ENCODE results near the gene TUBB4B.
"Not testable (repeated sequence)": the region's sequence is repeated elsewhere in the genome, so short reads cannot be mapped to it uniquely, and the experiment has no call there.

TUBB4B gene

DNA sequence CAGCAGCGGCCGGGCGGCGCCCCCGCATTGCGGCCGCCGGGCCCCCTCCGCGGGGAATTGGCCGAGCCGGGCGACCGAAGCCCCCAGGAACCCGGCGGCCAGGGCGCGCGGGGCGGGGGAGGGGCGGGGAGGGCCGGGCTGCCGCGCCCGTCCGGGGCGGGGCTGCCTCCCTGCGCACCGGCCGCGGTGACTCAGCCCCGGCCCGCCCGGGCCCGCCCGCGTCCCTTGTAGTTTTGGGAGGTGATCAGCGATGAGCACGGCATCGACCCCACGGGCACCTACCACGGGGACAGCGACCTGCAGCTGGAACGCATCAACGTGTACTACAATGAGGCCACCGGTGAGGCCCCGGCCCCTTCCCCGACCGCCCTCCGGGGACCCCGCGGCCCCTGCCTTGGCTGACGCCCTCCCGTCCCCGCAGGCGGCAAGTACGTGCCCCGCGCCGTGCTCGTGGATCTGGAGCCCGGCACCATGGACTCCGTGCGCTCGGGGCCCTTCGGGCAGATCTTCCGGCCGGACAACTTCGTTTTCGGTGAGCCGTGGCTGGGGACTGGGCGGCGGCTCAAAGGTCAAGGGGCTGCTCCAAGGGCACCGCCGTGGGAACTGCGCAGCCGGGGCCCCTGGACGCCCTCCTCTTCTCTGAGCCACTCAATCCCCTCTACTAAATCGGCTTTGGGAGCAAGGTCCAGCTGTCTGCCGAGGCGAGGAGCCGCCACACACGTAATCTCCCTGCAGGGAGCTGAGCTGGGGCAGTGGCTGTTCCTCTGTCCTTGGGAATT is 592 bp downstream of the TUBB4B start:
- DNase-seq (ENCODE audit: low spot score) = no peak
- H3K27ac ChIP-seq = peak overlapping the region; percentile 89 to 100

DNA sequence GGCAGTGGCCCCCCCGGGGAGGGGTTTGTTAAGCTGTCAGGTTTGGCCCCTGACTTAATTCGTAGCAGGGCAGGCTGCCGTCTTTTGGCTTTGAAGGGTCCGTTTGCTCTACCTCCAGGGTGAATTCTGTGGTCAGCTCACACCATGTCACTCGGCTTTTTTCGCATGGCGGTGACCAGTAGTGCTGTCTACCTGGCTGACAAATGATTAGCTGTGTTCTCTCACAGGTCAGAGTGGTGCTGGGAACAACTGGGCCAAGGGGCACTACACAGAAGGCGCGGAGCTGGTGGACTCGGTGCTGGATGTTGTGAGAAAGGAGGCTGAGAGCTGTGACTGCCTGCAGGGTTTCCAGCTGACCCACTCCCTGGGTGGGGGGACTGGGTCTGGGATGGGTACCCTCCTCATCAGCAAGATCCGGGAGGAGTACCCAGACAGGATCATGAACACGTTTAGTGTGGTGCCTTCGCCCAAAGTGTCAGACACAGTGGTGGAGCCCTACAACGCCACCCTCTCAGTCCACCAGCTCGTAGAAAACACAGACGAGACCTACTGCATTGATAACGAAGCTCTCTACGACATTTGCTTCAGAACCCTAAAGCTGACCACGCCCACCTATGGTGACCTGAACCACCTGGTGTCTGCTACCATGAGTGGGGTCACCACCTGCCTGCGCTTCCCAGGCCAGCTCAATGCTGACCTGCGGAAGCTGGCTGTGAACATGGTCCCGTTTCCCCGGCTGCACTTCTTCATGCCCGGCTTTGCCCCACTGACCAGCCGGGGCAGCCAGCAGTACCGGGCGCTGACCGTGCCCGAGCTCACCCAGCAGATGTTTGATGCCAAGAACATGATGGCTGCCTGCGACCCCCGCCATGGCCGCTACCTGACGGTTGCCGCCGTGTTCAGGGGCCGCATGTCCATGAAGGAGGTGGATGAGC is 1.4 kb downstream of the TUBB4B start:
- TF ChIP-seq, protein P1, sequence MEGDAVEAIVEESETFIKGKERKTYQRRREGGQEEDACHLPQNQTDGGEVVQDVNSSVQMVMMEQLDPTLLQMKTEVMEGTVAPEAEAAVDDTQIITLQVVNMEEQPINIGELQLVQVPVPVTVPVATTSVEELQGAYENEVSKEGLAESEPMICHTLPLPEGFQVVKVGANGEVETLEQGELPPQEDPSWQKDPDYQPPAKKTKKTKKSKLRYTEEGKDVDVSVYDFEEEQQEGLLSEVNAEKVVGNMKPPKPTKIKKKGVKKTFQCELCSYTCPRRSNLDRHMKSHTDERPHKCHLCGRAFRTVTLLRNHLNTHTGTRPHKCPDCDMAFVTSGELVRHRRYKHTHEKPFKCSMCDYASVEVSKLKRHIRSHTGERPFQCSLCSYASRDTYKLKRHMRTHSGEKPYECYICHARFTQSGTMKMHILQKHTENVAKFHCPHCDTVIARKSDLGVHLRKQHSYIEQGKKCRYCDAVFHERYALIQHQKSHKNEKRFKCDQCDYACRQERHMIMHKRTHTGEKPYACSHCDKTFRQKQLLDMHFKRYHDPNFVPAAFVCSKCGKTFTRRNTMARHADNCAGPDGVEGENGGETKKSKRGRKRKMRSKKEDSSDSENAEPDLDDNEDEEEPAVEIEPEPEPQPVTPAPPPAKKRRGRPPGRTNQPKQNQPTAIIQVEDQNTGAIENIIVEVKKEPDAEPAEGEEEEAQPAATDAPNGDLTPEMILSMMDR (IDR thresholded peaks at IDR 0.05) = no peak
- Histone ChIP-seq H3K27ac (peak overlapping the region; percentile 89 to 100), H3K4me3 (peak overlapping the region; percentile 99)
- no peak for DNase-seq (ENCODE audit: low spot score)

More for the DNA sequence above, 592 bp downstream of the TUBB4B start:
- TF ChIP-seq, protein P1 (IDR thresholded peaks at IDR 0.05) = no peak
- peak overlapping the region; percentile 99 for H3K4me3 ChIP-seq

DNA sequence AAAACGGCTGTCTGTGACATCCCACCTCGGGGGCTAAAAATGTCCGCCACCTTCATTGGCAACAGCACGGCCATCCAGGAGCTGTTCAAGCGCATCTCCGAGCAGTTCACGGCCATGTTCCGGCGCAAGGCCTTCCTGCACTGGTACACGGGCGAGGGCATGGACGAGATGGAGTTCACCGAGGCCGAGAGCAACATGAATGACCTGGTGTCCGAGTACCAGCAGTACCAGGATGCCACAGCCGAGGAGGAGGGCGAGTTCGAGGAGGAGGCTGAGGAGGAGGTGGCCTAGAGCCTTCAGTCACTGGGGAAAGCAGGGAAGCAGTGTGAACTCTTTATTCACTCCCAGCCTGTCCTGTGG is 2.2 kb downstream of the TUBB4B start:
- not testable (repeated sequence) for H3K27ac ChIP-seq; H3K4me3 ChIP-seq; DNase-seq (ENCODE audit: low spot score)

DNA sequence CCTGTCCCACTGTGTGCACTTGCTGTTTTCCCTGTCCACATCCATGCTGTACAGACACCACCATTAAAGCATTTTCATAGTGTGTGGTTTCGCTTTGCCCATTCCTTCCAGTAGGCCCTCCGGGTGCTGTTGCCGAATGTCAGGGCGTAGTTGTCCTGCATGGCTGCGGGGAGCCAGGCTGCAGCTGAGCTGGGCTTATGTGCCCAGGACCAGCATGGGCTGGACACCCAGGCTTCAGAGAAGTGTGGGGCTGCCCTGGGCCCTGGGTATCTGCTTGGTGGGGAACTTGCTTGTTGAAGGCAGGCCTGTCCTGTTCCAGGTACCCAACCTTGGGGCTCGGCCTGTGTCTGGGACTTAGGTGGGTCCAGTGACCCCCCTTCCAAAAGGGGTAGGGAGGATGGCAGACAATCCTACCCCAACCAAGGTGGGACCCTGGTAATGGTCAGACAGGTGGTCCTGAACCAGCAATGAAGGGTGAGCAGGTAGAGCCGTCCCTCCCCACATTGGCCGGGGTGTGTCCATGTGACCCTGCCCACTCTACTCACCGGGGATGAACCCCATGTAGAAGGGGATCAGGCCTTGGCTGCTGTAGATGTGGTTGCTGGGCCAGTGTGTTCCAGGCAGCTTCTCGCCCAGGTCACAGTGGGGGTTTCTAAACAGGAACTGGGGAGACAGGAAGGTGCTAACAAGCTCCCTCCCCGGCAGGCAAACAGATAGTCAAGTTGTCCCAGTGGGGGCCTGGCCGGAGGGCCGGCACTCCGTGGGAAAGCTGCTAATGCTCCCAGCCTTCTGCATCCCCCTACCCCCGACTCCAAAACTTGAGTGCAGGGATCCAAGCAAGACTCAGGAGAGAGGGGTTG is 2.8 kb downstream of the TUBB4B start:
- TF ChIP-seq, protein P1 (IDR thresholded peaks at IDR 0.05) = no peak
- Histone ChIP-seq H3K27ac (no peak overlapping the region), H3K4me3 (no peak overlapping the region)
- DNase-seq (ENCODE audit: low spot score) = no peak

DNA sequence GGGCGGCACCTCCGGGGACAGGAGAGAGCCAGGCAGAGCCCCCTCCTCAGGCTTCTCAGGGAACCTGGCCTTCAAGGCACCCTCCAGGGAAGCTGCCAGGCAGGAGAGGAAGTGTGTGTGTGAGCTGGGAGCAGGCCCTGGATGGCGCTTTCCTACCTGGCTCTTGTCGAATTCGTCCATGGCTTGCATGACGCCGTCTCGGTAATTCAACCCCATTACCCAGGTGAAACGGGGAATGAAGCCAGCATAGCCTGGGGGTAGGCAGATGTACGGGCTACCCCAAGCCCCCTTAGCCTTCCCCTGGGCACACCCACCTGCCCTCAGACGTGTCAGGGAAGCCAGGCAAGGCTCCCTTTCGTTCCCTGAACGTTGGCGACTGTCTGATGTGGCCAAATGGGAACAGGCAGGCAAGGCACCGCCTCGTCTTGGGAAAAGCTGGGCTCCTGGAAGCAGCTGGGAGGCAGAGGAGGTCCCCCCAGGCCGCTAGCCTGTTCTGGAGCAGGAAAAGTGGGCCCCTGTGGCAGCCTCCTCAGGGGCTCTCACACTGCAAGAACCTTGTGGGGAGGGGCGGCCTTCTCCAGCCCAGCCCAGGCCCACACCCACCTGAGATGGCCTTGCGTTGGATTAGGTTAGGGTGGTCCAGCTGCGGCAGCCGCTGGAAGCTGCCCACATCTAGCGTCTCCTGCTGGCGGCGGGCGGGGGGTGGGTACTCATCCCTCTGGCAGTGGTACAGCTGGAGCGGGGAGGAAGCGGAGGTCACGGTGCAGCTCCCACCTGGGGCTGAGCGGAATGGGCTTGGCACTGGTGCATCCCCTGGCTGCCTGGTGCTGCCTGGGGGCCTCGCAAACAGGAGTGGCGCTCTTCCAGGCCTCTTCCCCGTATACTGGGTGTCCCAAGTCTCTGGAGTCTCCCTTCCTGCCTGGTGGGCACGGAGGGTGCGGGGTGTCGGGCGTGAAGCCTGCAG is 3.7 kb downstream of the TUBB4B start:
- TF ChIP-seq, protein P1 (IDR thresholded peaks at IDR 0.05) = no peak
- Histone ChIP-seq H3K4me3 (no peak overlapping the region), H3K27ac (no peak overlapping the region)
- DNase-seq (ENCODE audit: low spot score) = no peak

DNA sequence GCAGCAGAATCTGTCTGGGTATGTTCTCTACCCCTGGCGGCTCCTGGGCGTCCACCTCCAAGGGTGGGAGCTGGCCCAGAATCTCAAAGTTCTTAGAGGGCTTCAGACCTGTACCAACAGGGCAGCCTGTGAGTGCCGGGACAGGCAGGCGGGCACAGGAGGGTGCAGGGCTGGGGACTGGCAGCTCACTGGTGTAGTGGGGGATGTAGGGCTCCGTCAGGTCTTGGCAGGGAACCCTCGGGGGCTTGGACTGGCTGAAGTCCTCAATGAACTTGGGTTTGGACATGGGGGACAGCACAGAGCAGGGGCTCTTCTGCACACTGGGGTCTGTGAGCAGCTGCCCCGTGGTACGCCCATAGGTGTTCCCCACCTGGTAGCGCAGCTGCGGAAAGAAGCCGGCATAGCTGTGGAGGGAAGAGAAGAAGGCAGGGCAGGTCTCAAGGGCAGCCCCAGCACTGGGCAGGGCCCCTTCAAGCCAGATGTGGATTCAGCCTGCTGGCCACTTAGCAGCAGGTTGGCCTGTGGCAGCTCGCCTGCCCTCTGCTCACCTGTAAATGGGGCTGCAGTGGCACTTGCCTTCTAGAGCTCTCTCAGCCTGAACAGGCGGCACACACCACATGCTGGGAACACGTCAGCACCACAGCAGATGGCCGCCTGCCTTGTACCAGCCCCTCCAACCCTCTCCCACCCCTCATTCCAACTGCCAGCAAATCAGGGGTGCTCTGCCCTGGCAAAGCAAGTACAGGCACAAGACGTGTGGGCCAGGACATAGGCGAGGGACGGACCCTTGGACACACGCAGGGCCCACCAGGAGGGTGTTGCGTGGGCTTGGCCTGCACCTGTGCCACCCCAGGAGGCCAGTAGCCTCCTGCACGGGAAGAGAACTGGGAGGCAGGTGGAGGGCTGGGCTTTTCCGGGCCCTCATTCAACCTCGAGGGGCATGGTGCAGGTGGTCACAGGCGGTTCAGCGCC is 4.6 kb downstream of the TUBB4B start:
- TF ChIP-seq, protein P1 (IDR thresholded peaks at IDR 0.05) = no peak
- Histone ChIP-seq H3K4me3 (no peak overlapping the region), H3K27ac (no peak overlapping the region)
- no peak for DNase-seq (ENCODE audit: low spot score)

All from coronary artery (tissue), 2 donors.